ENCODE measurements around the gene KIAA0825. TPM values are rescaled to one million over a fixed set of nuclear protein-coding genes. Genes with fewer than 3 reads are reported as not detected.
"Not testable (repeated sequence)": the region's sequence is repeated elsewhere in the genome, so short reads cannot be mapped to it uniquely, and the experiment has no call there.

Gene KIAA0825
- total and polyA plus RNA-seq, 4 donors, result 0.54 to 4.3 (median 3.7) TPM; not detected in 1

DNA sequence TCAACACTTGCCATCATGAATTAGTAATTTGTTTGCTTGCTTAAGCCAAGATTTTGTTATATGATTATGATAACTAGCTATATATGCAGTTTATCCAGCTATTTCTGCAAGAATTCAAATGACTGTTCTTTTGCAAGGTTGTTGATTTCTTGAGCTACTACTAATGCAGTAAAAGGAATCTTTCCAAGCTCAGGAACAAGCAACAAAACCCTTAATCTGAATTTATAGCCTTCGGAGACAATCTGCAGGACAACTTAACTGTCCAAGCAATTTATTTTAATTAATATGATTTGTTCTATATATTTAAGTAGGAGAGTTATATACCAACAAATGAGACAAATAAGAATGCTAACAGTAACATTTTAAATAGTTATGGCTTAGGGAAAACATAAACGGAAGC is 450.3 kb downstream of the KIAA0825 start:
- H3K27ac ChIP-seq (ENCODE audit: low read depth in 1 of 2, low read length in 2 of 2), result no peak overlapping the region
- ATAC-seq (ENCODE audit: low FRiP score) (no peak), DNase-seq (no peak)
- H3K9me3 ChIP-seq (ENCODE audit: control insufficient read depth, low read length), result no peaks in the 10 kb centered on the region
- WGBS, 2 donors, result 83 to 86% methylated on average over 2 of the region's 2 CpGs
- no peaks in the 10 kb centered on the region for H3K4me1 ChIP-seq (ENCODE audit: control insufficient read depth in 1 of 2, insufficient read depth in 2 of 2, low read length in 2 of 2)
- no peaks in the 10 kb centered on the region for H3K27me3 ChIP-seq (ENCODE audit: control insufficient read depth in 1 of 2, insufficient read depth in 2 of 2, low read length in 1 of 2)
- H3K4me3 ChIP-seq (ENCODE audit: low read length in 2 of 2), result no peak overlapping the region
- H3K36me3 ChIP-seq (ENCODE audit: control insufficient read depth in 1 of 2, insufficient read depth in 2 of 2, low read length in 1 of 2), result no peaks in the 10 kb centered on the region
- intact Hi-C loops (cut with DNase I), result no loop called here

- intact Hi-C loops (cut with DNase I), result no loop called here
- WGBS, 2 donors, result 53 to 83% methylated on average over 1 of the region's 1 CpG
Measured at GRCh38 chr5:94161801-94162200, 456.6 kb downstream of the KIAA0825 start.

GRCh38 chr5:94159144-94159543 is 459.3 kb downstream of the KIAA0825 start:
- Histone ChIP-seq H3K27me3 (ENCODE audit: control insufficient read depth in 1 of 2, insufficient read depth in 2 of 2, low read length in 1 of 2) (no peaks in the 10 kb centered on the region), H3K9me3 (ENCODE audit: control insufficient read depth, low read length) (no peaks in the 10 kb centered on the region), H3K4me1 (ENCODE audit: control insufficient read depth in 1 of 2, insufficient read depth in 2 of 2, low read length in 2 of 2) (no peaks in the 10 kb centered on the region), H3K4me3 (ENCODE audit: low read length in 2 of 2) (no peak overlapping the region), H3K27ac (ENCODE audit: low read depth in 1 of 2, low read length in 2 of 2) (no peak overlapping the region), H3K36me3 (ENCODE audit: control insufficient read depth in 1 of 2, insufficient read depth in 2 of 2, low read length in 1 of 2) (no peaks in the 10 kb centered on the region)
- intact Hi-C loops (cut with DNase I), result no loop called here
- ATAC-seq (ENCODE audit: low FRiP score) (no peak), DNase-seq (no peak)
- WGBS, 2 donors, result 83% methylated on average over 4 of the region's 4 CpGs

More at GRCh38 chr5:94161801-94162200, 456.6 kb downstream of the KIAA0825 start:
- H3K36me3 ChIP-seq (ENCODE audit: control insufficient read depth in 1 of 2, insufficient read depth in 2 of 2, low read length in 1 of 2), result no peaks in the 10 kb centered on the region
- no peak for ATAC-seq (ENCODE audit: low FRiP score)
- no peaks in the 10 kb centered on the region for H3K27me3 ChIP-seq (ENCODE audit: control insufficient read depth in 1 of 2, insufficient read depth in 2 of 2, low read length in 1 of 2)
- no peak overlapping the region for H3K4me3 ChIP-seq (ENCODE audit: low read length in 2 of 2)
- no peaks in the 10 kb centered on the region for H3K4me1 ChIP-seq (ENCODE audit: control insufficient read depth in 1 of 2, insufficient read depth in 2 of 2, low read length in 2 of 2)
- H3K9me3 ChIP-seq (ENCODE audit: control insufficient read depth, low read length), result no peaks in the 10 kb centered on the region
- DNase-seq, result no peak
- no peak overlapping the region for H3K27ac ChIP-seq (ENCODE audit: low read depth in 1 of 2, low read length in 2 of 2)

DNA sequence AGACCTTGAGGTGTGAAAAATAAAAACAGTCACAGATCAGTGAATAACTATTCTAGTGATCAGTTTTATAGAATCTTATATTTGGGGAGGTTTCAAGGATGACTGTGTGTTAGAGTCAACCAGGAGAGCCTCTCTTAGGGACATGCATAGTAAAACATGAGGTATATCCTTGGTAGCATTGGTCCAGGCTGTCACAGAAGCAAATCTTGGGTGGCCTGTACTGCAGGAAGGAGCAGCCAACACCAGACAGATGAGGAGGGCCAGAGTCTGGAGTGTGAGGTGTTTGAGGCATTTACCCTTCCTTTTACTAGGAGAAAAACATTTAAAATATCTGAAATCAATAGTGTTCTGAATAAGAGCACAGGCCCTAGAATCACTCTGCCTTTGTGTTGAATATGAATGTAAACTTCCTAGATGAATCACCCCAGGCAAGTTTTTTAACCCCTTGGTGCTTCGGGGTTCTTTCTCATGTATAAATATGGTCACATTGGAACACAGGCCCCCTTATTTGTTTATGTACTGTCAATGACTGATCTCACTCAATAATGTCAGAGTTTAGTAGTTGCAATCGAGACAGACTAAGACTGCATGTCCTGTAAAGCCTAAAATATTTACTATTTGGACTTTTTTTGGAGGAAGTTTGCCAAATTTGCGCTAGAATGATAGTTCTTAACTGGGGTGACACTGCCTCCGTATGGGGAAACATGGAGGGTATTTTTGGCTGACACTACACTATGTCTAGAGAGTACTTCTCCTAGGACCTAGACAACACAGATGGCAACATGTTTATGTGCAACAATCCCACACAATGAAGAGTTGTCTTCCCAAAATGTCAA is 460.5 kb downstream of the KIAA0825 start:
- no peaks in the 10 kb centered on the region for H3K9me3 ChIP-seq (ENCODE audit: control insufficient read depth, low read length)
- intact Hi-C loops (cut with DNase I), result no loop called here
- no peak overlapping the region for H3K4me3 ChIP-seq (ENCODE audit: low read length in 2 of 2)
- no peaks in the 10 kb centered on the region for H3K27me3 ChIP-seq (ENCODE audit: control insufficient read depth in 1 of 2, insufficient read depth in 2 of 2, low read length in 1 of 2)
- H3K4me1 ChIP-seq (ENCODE audit: control insufficient read depth in 1 of 2, insufficient read depth in 2 of 2, low read length in 2 of 2), result no peaks in the 10 kb centered on the region
- WGBS, 2 donors, result 55 to 61% methylated on average over 4 of the region's 4 CpGs
- ATAC-seq (ENCODE audit: low FRiP score), result no peak
- no peak for DNase-seq
- H3K27ac ChIP-seq (ENCODE audit: low read depth in 1 of 2, low read length in 2 of 2), result no peak overlapping the region
- no peaks in the 10 kb centered on the region for H3K36me3 ChIP-seq (ENCODE audit: control insufficient read depth in 1 of 2, insufficient read depth in 2 of 2, low read length in 1 of 2)

- Histone ChIP-seq H3K9me3 (ENCODE audit: control insufficient read depth, low read length) (no peaks in the 10 kb centered on the region), H3K27me3 (ENCODE audit: control insufficient read depth in 1 of 2, insufficient read depth in 2 of 2, low read length in 1 of 2) (no peaks in the 10 kb centered on the region), H3K27ac (ENCODE audit: low read depth in 1 of 2, low read length in 2 of 2) (no peak overlapping the region), H3K36me3 (ENCODE audit: control insufficient read depth in 1 of 2, insufficient read depth in 2 of 2, low read length in 1 of 2) (no peaks in the 10 kb centered on the region), H3K4me1 (ENCODE audit: control insufficient read depth in 1 of 2, insufficient read depth in 2 of 2, low read length in 2 of 2) (no peaks in the 10 kb centered on the region), H3K4me3 (ENCODE audit: low read length in 2 of 2) (no peak overlapping the region)
- 46 to 51% methylated on average over 2 of the region's 2 CpGs for WGBS, 2 donors
- DNase-seq (no peak), ATAC-seq (ENCODE audit: low FRiP score) (peak; percentile 62)
- intact Hi-C loops (cut with DNase I), result no loop called here
Measured at GRCh38 chr5:94154672-94155071, 463.7 kb downstream of the KIAA0825 start.

GRCh38 chr5:94153736-94154450 is 464.5 kb downstream of the KIAA0825 start:
- no peak overlapping the region for H3K4me3 ChIP-seq (ENCODE audit: low read length in 2 of 2)
- H3K9me3 ChIP-seq (ENCODE audit: control insufficient read depth, low read length), result no peaks in the 10 kb centered on the region
- intact Hi-C loops (cut with DNase I), result no loop called here
- 28 to 30% methylated on average over 3 of the region's 3 CpGs for WGBS, 2 donors
- H3K36me3 ChIP-seq (ENCODE audit: control insufficient read depth in 1 of 2, insufficient read depth in 2 of 2, low read length in 1 of 2), result no peaks in the 10 kb centered on the region
- no peak overlapping the region for H3K27ac ChIP-seq (ENCODE audit: low read depth in 1 of 2, low read length in 2 of 2)
- ATAC-seq (ENCODE audit: low FRiP score) (no peak), DNase-seq (no peak)
- H3K4me1 ChIP-seq (ENCODE audit: control insufficient read depth in 1 of 2, insufficient read depth in 2 of 2, low read length in 2 of 2), result no peaks in the 10 kb centered on the region
- H3K27me3 ChIP-seq (ENCODE audit: control insufficient read depth in 1 of 2, insufficient read depth in 2 of 2, low read length in 1 of 2), result no peaks in the 10 kb centered on the region

DNA sequence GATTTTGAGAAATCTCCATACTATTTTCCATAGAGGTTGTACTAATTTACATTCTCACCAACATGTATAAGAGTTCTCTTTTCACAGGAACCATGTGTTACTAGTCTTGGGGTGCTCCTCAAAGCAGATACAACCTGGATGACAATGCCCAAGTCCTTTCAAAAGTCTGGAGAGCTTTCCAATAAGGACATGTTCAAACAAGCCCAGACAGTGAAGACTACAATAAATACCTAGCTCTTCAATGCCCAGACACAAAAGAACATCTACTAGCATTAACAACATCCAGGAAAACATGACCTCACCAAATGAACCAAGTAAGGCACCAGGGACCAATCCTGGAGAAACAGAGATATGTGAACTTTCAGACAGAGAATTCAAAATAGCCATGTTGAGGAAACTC is 474.8 kb downstream of the KIAA0825 start:
- DNase-seq; H3K4me1 ChIP-seq (ENCODE audit: control insufficient read depth in 1 of 2, insufficient read depth in 2 of 2, low read length in 2 of 2); H3K9me3 ChIP-seq (ENCODE audit: control insufficient read depth, low read length); H3K4me3 ChIP-seq (ENCODE audit: low read length in 2 of 2); H3K36me3 ChIP-seq (ENCODE audit: control insufficient read depth in 1 of 2, insufficient read depth in 2 of 2, low read length in 1 of 2); H3K27me3 ChIP-seq (ENCODE audit: control insufficient read depth in 1 of 2, insufficient read depth in 2 of 2, low read length in 1 of 2); H3K27ac ChIP-seq (ENCODE audit: low read depth in 1 of 2, low read length in 2 of 2); ATAC-seq (ENCODE audit: low FRiP score); intact Hi-C loops (cut with DNase I): not testable (repeated sequence)

DNA sequence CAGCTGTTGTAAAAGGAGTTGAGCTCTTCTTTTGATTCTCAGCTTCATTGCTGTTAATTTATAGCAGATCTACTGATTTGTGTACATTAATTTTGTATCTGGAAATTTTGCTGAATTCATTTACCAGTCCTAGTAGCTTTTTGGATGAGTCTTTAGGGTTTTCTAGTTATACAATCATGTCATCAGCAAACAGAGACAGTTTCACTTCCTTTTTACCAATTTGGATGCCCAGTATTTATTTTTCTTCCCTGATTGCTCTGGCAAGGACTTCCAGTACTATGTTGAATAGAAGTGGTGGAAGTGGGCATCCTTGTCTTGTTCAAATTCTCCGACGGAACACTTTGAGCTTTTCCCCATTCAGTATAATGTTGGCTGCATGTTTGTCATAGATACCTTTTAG is 478.1 kb downstream of the KIAA0825 start:
- H3K27me3 ChIP-seq (ENCODE audit: control insufficient read depth in 1 of 2, insufficient read depth in 2 of 2, low read length in 1 of 2), result no peaks in the 10 kb centered on the region
- intact Hi-C loops (cut with DNase I), result no loop called here
- H3K4me1 ChIP-seq (ENCODE audit: control insufficient read depth in 1 of 2, insufficient read depth in 2 of 2, low read length in 2 of 2), result no peaks in the 10 kb centered on the region
- H3K36me3 ChIP-seq (ENCODE audit: control insufficient read depth in 1 of 2, insufficient read depth in 2 of 2, low read length in 1 of 2), result no peaks in the 10 kb centered on the region
- ATAC-seq (ENCODE audit: low FRiP score) (no peak), DNase-seq (no peak)
- H3K27ac ChIP-seq (ENCODE audit: low read depth in 1 of 2, low read length in 2 of 2), result no peak overlapping the region
- WGBS, 2 donors, result 95% methylated on average over 2 of the region's 2 CpGs
- H3K9me3 ChIP-seq (ENCODE audit: control insufficient read depth, low read length), result no peaks in the 10 kb centered on the region
- no peak overlapping the region for H3K4me3 ChIP-seq (ENCODE audit: low read length in 2 of 2)

GRCh38 chr5:94130077-94130476 is 488.3 kb downstream of the KIAA0825 start:
- ATAC-seq (ENCODE audit: low FRiP score), result no peak
- Histone ChIP-seq H3K36me3 (ENCODE audit: control insufficient read depth in 1 of 2, insufficient read depth in 2 of 2, low read length in 1 of 2) (no peaks in the 10 kb centered on the region), H3K27me3 (ENCODE audit: control insufficient read depth in 1 of 2, insufficient read depth in 2 of 2, low read length in 1 of 2) (no peaks in the 10 kb centered on the region), H3K9me3 (ENCODE audit: control insufficient read depth, low read length) (no peaks in the 10 kb centered on the region), H3K27ac (ENCODE audit: low read depth in 1 of 2, low read length in 2 of 2) (no peak overlapping the region), H3K4me1 (ENCODE audit: control insufficient read depth in 1 of 2, insufficient read depth in 2 of 2, low read length in 2 of 2) (no peaks in the 10 kb centered on the region), H3K4me3 (ENCODE audit: low read length in 2 of 2) (no peak overlapping the region)
- 96 to 100% methylated on average over 1 of the region's 1 CpG for WGBS, 2 donors
- no peak for DNase-seq
- intact Hi-C loops (cut with DNase I), result no loop called here
